ENCODE data around the gene GALNT9. TPM values are rescaled to one million over a fixed set of nuclear protein-coding genes. Genes with fewer than 3 reads are reported as not detected.

GALNT9 gene
- total RNA-seq, 6 donors from 2014 or later, result 0.26 TPM; not detected in 5

DNA sequence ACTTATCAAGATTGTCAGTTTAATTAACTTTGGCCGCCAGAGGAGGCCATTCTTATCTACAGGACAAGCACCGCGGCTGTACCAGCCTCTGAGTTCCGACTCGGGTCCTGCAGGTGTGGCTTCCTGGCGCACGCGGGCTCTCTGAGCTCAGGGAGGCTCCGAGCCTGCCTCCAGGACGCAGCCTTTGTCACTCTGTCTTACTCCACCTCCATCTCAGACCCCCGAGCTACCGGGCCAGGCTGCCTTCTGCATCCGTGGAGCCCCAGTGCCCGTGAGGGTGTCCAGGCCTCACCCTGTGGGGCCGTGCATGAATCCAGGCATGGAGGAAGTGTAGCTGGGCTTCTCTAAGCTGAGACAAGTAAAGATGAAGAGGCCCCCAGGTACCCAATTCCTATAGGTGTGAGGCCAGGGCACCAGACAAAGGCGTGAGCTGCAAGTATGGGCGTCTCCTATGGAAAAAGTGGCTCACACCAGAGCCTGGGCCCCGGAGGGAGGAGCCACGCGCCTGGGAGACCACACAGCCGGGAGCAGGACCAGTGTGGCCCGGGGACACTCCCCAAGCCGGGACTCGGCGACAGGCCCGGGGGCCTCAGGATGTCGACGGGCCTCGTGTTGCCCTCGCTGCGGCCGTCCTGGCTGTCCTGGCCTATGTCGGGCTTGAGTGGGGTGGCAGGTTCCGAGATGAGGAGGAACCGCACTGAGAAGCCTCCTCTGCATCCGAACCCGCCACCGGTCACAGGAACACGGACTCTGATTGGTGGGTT lies 142.3 kb downstream of the GALNT9 start:
- H3K4me1 ChIP-seq, result peaks cover 12 to 23% (median 19%) of the 10 kb centered on the region in 4 donors
- H3K36me3 ChIP-seq, result no peaks in the 10 kb centered on the region
- ATAC-seq (ENCODE audit: low FRiP score in 2 of 2) (no peak), DNase-seq (peak in 1 of 2 donors; percentile 77)
- 65 to 83% methylated on average over 20 to 34 of the region's 39 CpGs for WGBS, 2 donors
- peaks cover 0 to 47% (median 0%) of the 10 kb centered on the region in 4 donors for H3K9me3 ChIP-seq
- no peaks in the 10 kb centered on the region for H3K27me3 ChIP-seq
- H3K27ac ChIP-seq, result no peak overlapping the region
- peak overlapping the region in 1 of 4 donors; percentile 27 for H3K4me3 ChIP-seq
- TF ChIP-seq, protein P1, sequence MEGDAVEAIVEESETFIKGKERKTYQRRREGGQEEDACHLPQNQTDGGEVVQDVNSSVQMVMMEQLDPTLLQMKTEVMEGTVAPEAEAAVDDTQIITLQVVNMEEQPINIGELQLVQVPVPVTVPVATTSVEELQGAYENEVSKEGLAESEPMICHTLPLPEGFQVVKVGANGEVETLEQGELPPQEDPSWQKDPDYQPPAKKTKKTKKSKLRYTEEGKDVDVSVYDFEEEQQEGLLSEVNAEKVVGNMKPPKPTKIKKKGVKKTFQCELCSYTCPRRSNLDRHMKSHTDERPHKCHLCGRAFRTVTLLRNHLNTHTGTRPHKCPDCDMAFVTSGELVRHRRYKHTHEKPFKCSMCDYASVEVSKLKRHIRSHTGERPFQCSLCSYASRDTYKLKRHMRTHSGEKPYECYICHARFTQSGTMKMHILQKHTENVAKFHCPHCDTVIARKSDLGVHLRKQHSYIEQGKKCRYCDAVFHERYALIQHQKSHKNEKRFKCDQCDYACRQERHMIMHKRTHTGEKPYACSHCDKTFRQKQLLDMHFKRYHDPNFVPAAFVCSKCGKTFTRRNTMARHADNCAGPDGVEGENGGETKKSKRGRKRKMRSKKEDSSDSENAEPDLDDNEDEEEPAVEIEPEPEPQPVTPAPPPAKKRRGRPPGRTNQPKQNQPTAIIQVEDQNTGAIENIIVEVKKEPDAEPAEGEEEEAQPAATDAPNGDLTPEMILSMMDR (IDR thresholded peaks at IDR 0.05), result no peak
- TF ChIP-seq EP300 (IDR thresholded peaks at IDR 0.05) (no peak), POLR2A (IDR thresholded peaks at IDR 0.05) (no peak), POLR2AphosphoS5 (IDR thresholded peaks at IDR 0.05) (no peak)

DNA sequence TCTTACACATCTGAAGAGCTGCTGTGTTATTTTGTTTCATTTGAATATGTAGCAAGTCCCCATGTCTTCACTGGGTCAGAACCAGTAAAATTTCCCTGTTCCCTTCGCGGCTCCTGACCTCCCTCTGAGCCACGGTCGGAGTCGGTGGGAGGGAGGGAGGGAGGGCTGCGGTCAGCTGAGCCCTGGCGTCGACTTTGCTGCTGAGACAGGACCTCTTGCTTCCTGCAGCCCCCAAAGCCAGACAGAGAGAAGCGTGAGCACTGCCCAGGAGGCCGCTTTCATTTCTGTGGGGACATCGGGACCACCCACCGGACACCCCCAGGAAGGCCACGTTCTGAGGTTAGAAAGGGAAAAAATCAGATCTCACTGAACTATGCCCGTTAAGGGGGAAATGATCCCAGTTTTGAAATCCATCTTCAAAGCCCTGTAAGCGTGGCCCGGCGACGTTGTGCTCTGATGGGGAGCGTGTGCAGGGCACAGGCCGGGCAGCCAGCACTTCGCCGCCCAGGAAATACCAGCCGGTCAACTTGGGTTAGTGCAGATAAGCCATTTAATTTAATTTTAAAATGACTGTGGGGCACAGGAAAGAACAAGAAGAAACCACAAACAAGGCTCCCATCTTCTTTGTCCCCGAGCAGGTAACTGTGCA lies 143.1 kb downstream of the GALNT9 start:
- Histone ChIP-seq H3K4me1 (peaks cover 12 to 23% (median 19%) of the 10 kb centered on the region in 4 donors), H3K27me3 (no peaks in the 10 kb centered on the region), H3K27ac (peak overlapping the region in 1 of 4 donors; percentile 39), H3K9me3 (peaks cover 0 to 47% (median 0%) of the 10 kb centered on the region in 4 donors), H3K36me3 (no peaks in the 10 kb centered on the region), H3K4me3 (peak overlapping the region in 2 of 4 donors; percentile 27 to 28)
- DNase-seq, result no peak
- no peak for TF ChIP-seq POLR2AphosphoS5 (IDR thresholded peaks at IDR 0.05)
- TF ChIP-seq, protein P1 (IDR thresholded peaks at IDR 0.05), result no peak
- TF ChIP-seq POLR2A (IDR thresholded peaks at IDR 0.05), result no peak
- TF ChIP-seq EP300 (IDR thresholded peaks at IDR 0.05), result no peak
- WGBS, 2 donors, result 31 to 64% methylated on average over 17 to 24 of the region's 24 CpGs
- ATAC-seq (ENCODE audit: low FRiP score in 2 of 2), result no peak

DNA sequence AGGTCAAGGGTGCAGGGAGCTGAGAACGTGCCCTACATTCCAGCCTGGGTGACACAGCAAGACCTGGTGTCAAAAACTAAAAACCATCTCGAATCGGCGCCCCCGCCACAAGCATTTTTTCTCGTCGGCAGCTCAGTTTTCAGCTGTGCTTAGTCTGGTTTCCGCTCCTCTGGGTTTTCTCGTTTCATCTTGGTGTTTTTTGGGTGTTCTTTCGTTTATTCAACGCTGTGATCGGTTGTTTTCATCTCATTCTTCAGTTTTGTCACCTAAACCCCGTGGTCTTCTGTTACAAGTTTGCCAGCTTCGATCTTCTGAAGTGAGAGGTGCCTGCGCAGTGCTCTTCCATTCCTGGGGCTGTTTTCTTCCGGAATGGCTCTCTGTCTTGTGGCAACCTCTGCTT lies 143.7 kb downstream of the GALNT9 start:
- no peak for ATAC-seq (ENCODE audit: low FRiP score in 2 of 2)
- no peak for DNase-seq
- no peaks in the 10 kb centered on the region for H3K36me3 ChIP-seq
- 52 to 76% methylated on average over 16 of the region's 16 CpGs for WGBS, 2 donors
- H3K4me1 ChIP-seq, result peaks cover 11 to 23% (median 16%) of the 10 kb centered on the region in 4 donors
- TF ChIP-seq EP300 (IDR thresholded peaks at IDR 0.05) (no peak), POLR2AphosphoS5 (IDR thresholded peaks at IDR 0.05) (no peak), POLR2A (IDR thresholded peaks at IDR 0.05) (no peak)
- TF ChIP-seq, protein P1 (IDR thresholded peaks at IDR 0.05), result no peak
- peak overlapping the region in 1 of 4 donors; percentile 39 for H3K27ac ChIP-seq
- H3K4me3 ChIP-seq, result peak overlapping the region in 2 of 4 donors; percentile 27 to 28
- peaks cover 0 to 47% (median 0%) of the 10 kb centered on the region in 4 donors for H3K9me3 ChIP-seq
- no peaks in the 10 kb centered on the region for H3K27me3 ChIP-seq

DNA sequence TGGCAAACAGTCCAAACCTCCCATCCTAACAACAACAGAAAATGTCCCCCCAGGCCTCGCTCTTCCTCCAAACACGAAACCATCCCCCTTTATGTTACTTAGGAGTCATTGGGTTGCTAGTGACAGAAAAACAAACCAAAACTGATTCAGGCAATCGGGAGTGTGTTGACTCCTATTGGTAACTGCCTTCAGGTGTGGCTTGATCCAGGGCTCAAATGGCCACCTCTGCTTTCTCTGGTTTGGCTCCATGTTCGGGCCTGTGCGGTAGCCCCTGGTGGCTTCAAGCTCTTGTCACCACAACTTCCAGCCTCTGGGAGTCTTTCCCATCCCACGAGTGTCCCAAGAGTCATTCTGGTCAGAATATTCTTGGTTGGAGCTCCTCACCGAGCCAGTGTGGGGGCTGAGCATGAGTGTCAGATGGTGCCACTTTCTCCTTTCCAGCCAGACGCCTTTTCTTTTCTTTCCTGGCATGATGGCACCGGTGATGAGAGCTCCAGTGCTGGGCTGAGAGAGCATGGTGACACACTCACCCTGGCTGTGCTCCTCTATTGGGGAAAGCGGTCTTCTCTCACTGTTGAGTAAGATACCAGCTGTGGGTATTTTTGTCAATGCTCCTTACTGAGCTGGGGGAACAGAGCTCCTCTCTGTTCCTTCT lies 146.6 kb downstream of the GALNT9 start:
- WGBS, 2 donors, result 79 to 82% methylated on average over 10 of the region's 10 CpGs
- H3K27ac ChIP-seq, result no peak overlapping the region
- no peak for ATAC-seq (ENCODE audit: low FRiP score in 2 of 2)
- DNase-seq, result no peak
- H3K4me1 ChIP-seq, result peaks cover 0 to 13% (median 6%) of the 10 kb centered on the region in 4 donors
- H3K36me3 ChIP-seq, result no peaks in the 10 kb centered on the region
- H3K4me3 ChIP-seq, result no peak overlapping the region
- H3K27me3 ChIP-seq, result no peaks in the 10 kb centered on the region
- TF ChIP-seq, protein P1 (IDR thresholded peaks at IDR 0.05), result no peak
- TF ChIP-seq POLR2A (IDR thresholded peaks at IDR 0.05) (no peak), EP300 (IDR thresholded peaks at IDR 0.05) (no peak), POLR2AphosphoS5 (IDR thresholded peaks at IDR 0.05) (no peak)
- peaks cover 0 to 44% (median 0%) of the 10 kb centered on the region in 4 donors for H3K9me3 ChIP-seq
